Measurements from ENCODE around the gene B3GALT5. TPM values are rescaled to one million over a fixed set of nuclear protein-coding genes. Genes with fewer than 3 reads are reported as not detected.

Gene B3GALT5
- total RNA-seq, 1 experiment from 2014 or later: 0.57 TPM

- DNase-seq (ENCODE audit: low read depth): no peak
Measured at GRCh38 chr21:39645331-39645730, 32.6 kb downstream of the B3GALT5 start.

- peak; percentile 90 for DNase-seq (ENCODE audit: low read depth)
Measured at GRCh38 chr21:39647476-39647875, 34.7 kb downstream of the B3GALT5 start.

GRCh38 chr21:39648879-39649278 is 36.1 kb downstream of the B3GALT5 start:
- no peak for DNase-seq (ENCODE audit: low read depth)

GRCh38 chr21:39649526-39649925 is 36.8 kb downstream of the B3GALT5 start:
- no peak for DNase-seq (ENCODE audit: low read depth)

GRCh38 chr21:39650306-39650705 is 37.6 kb downstream of the B3GALT5 start:
- DNase-seq (ENCODE audit: low read depth): no peak

GRCh38 chr21:39650801-39651200 is 38.1 kb downstream of the B3GALT5 start:
- DNase-seq (ENCODE audit: low read depth): no peak

GRCh38 chr21:39651206-39651605 is 38.5 kb downstream of the B3GALT5 start:
- no peak for DNase-seq (ENCODE audit: low read depth)

- no peak for DNase-seq (ENCODE audit: low read depth)
Measured at GRCh38 chr21:39654951-39655350, 42.2 kb downstream of the B3GALT5 start.

- DNase-seq (ENCODE audit: low read depth): no peak
Measured at GRCh38 chr21:39655589-39655988, 42.8 kb downstream of the B3GALT5 start.

GRCh38 chr21:39656209-39656608 is 43.5 kb downstream of the B3GALT5 start:
- DNase-seq (ENCODE audit: low read depth): no peak

GRCh38 chr21:39657091-39657689 is 44.5 kb downstream of the B3GALT5 start:
- DNase-seq (ENCODE audit: low read depth): no peak

- DNase-seq (ENCODE audit: low read depth): no peak
Measured at GRCh38 chr21:39658066-39658465, 45.3 kb downstream of the B3GALT5 start.

GRCh38 chr21:39659070-39659815 is 46.5 kb downstream of the B3GALT5 start:
- DNase-seq (ENCODE audit: low read depth): no peak

- DNase-seq (ENCODE audit: low read depth): peak; percentile 91
Measured at GRCh38 chr21:39660191-39660980, 47.6 kb downstream of the B3GALT5 start.

GRCh38 chr21:39661121-39661520 is 48.4 kb downstream of the B3GALT5 start:
- DNase-seq (ENCODE audit: low read depth): no peak

GRCh38 chr21:39661740-39662139 is 49.0 kb downstream of the B3GALT5 start:
- DNase-seq (ENCODE audit: low read depth): no peak

- no peak for DNase-seq (ENCODE audit: low read depth)
Measured at GRCh38 chr21:39662411-39662953, 49.7 kb downstream of the B3GALT5 start.

GRCh38 chr21:39663066-39663465 is 50.3 kb downstream of the B3GALT5 start:
- DNase-seq (ENCODE audit: low read depth): no peak

- no peak for DNase-seq (ENCODE audit: low read depth)
Measured at GRCh38 chr21:39663742-39664492, 51.2 kb downstream of the B3GALT5 start.

GRCh38 chr21:39664586-39664985 is 51.8 kb downstream of the B3GALT5 start:
- DNase-seq (ENCODE audit: low read depth): no peak

GRCh38 chr21:39666026-39666425 is 53.3 kb downstream of the B3GALT5 start:
- DNase-seq (ENCODE audit: low read depth): no peak
